B cell (primary cell): ENCODE results near the gene COQ9.

Experiments used
- CTCF ChIP-seq: fragments of 200-600 bp; IDR thresholded peaks from one replicate; pipeline ENCODE4 v1.8.0; 2022; ENCODE audit warnings: antibody characterized with exemption, mild to moderate bottlenecking
- EZH2 ChIP-seq: IDR thresholded peaks from 2 replicates; pipeline ENCODE4 v1.6.1; 2012; ENCODE audit warnings: borderline replicate concordance, low read depth, mild to moderate bottlenecking, moderate library complexity, low read length; ENCODE audit not compliant: insufficient read depth, poor library complexity, severe bottlenecking

GRCh38 chr16:57481421-57481820, 34.1 kb downstream of the COQ9 start:
- TF ChIP-seq CTCF: no peak
- TF ChIP-seq EZH2: no peak
